Renal cortex interstitium (tissue), 11 donors: ENCODE measurements around the gene ZNF814. TPM values are rescaled to one million over a fixed set of nuclear protein-coding genes. Genes with fewer than 3 reads are reported as not detected.
A peak's percentile ranks its signal among the peaks of the same experiment; 100 is the strongest.
"Not testable (repeated sequence)": the region's sequence is repeated elsewhere in the genome, so short reads cannot be mapped to it uniquely, and the experiment has no call there.

Source experiments
- DNase-seq, 11 donors: peaks; one replicate each; pipeline ENCODE4 v3.0.0-alpha.2; 2013; ENCODE audit warnings: low read depth in 9 of 11, low spot score in 4 of 11; ENCODE audit errors: extremely low read depth in 1 of 11
- polyA plus RNA-seq, 3 donors: library from polyadenylated mRNA; unstranded; fragments of 120-200 nt; gene quantifications; one replicate each; pipeline ENCODE4 v1.2.1, GENCODE V29; 2013; ENCODE audit not compliant: insufficient read length in 3 of 3

The ZNF814 gene
- polyA plus RNA-seq, 3 donors = 56.1 to 83.8 (median 59.8) TPM

DNA sequence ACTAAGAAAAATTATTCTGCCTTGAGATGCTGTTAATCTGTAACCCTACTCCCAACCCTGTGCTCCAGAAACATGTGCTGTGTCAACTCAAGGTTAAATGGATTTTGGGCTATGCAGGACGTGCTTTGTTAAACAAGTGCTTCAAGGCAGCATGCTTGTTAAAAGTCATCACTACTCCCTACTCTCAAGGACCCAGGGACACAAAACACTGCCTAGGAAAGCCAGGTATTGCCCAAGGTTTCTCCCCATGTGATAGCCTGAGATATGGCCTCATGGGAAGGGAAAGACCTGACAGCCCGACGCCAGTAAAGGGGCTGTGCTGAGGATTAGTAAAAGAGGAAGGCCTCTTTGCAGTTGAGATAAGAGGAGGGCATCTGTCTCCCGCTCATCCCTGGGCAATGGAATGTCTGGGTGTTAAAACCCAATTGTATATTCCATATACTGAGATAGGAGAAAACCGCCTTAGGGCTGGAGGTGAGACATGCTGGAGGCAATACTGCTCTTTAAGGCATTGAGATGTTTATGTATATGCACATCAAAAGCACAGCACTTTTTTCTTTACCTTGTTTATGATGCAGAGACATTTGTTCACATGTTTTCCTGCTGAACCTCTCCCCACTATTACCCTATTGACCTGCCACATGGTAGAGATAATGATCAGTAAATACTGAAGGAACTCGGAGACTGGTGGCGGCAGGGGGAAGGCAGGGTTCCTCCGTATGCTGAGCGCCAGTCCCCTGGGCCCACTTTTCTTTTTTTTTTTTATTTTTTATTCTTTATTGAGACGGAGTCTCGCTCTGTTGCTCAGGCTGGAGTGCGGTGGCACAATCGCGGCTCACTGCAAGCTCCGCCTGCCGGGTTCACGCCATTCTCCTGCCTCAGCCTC is 78.2 kb downstream of the ZNF814 start:
- not testable (repeated sequence) for DNase-seq

DNA sequence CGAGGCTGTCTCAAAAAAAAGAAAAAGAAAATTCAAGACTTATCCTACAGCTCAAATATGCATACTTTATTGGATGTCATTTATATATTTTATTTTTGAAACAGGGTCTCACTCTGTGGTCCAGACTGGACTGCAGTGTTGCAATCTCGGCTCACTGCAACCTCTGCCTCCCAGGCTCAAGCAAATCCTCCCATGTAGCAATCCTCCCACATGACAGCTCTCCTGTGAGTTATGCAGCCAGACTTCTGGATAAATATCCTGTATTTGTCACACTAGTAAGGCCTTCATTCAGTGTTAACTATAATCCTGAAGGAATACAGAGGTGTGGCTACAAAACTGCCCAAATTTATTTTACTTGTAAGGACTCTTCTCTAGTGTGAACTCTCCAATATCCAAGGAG is 81.3 kb downstream of the ZNF814 start:
- DNase-seq = no peak

DNA sequence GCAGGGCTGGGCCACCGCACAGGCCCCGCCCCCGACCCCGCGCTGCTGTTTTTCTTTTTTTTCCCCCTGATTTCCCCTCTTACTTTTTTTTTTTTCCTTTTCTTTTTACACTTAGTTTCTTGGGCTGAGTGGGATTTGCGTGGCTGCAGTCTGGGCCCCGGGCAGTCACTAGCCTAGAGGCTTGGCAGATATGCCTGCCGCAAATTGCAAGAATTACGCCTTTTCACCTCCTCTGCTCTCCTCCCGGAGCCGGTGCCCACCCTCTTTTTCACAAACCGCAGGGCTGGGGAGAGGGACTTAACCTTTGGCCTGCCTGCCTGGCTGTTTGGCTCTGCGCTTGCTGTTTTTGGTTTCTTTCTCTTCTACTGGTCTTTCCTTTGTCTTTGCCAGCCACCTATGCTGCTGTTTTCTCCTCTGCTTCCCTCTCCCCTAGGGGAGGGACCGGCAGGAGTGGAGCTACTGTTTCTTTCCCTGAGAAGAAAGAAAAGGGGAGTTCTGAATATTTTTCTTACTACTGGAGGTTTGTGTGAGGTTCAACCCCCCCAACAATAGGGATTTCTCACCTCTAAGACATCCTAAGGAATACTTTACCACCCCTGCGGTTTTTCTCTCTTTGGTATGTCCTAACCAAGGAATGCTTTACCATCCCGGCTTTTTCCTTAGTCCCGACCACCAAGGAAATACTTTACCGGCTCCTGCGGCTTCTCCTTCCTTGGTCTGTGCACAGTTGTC is 85.1 kb downstream of the ZNF814 start:
- peak in 4 of 11 donors; percentile 39 to 54 (median 49) for DNase-seq

DNA sequence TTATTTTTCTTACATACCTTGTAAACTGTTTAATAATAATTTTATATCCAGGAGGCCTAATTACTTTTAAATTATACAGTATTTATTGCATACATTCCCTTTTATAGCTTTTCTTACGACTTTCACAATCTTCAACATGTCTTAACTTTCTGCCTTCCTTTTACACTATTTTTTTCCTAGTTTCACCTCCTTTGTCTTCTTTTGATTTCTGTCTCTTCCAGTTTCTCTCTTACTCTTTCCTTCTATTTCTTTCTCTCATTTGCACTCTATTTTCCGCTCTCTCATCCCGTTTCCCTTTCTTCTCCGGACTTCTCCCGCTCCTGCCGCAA is 85.6 kb downstream of the ZNF814 start:
- no peak for DNase-seq

DNA sequence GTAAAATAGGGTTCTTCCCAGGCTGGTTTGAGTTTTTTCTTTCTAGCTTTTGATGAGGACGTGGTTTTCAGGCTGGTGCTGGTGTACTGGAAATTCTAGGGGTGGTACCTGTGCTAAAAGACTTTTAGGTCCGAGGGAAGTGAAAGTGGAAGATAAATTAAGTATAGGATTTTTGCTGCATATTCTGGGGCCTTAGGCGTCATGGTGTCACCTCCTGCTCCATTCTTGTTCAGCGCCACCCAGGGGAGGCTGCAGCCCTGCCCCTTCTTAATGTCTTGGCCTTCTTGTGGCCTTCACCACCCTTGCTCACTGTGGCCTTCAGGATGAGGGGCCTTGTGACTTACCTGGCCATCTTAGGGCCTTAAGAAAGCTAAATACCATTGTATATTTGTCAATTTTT is 86.6 kb downstream of the ZNF814 start:
- DNase-seq = no peak

- DNase-seq = no peak
Observed at GRCh38 chr19:57800696-57801095, 88.1 kb downstream of the ZNF814 start.

Other genes with a start within 250 kb of the ZNF814 start
- under 1 TPM in 2 of 3 donors, not detected in 1; 0.06 to 0.08 TPM for gene ZSCAN4, start 220.1 kb downstream of the ZNF814 start, polyA plus RNA-seq
- gene ZNF551, start 207.1 kb downstream of the ZNF814 start, polyA plus RNA-seq = 10 to 100 TPM; 14.2 to 17.3 (median 16.4) TPM
- 10 to 100 TPM; 26.3 to 36.1 (median 27.7) TPM for gene ZNF154, start 179.8 kb downstream of the ZNF814 start, polyA plus RNA-seq
- gene ZNF671, start 161.4 kb downstream of the ZNF814 start, polyA plus RNA-seq = 10 to 100 TPM; 17.7 to 20.6 (median 20.0) TPM
- 10 to 100 TPM; 34.6 to 45.6 (median 37.8) TPM for gene ZNF776, start 142.2 kb downstream of the ZNF814 start, polyA plus RNA-seq
- gene ZNF586, start 119.4 kb downstream of the ZNF814 start, polyA plus RNA-seq = 10 to 100 TPM; 21.2 to 29.9 (median 23.7) TPM
- 10 to 100 TPM; 14.2 to 26.2 (median 19.2) TPM for gene ZNF552, start 74.1 kb downstream of the ZNF814 start, polyA plus RNA-seq
- 10 to 100 TPM; 14.2 to 18.6 (median 17.5) TPM for gene ZNF587B, start 58.7 kb downstream of the ZNF814 start, polyA plus RNA-seq
- gene ZNF587, start 39.2 kb downstream of the ZNF814 start, polyA plus RNA-seq = 10 to 100 TPM; 24.8 to 49.0 (median 27.3) TPM
- gene ZNF417, start 27.6 kb upstream of the ZNF814 start, polyA plus RNA-seq = 10 to 100 TPM; 20.6 to 31.7 (median 29.6) TPM
- gene ZNF418, start 46.4 kb upstream of the ZNF814 start, polyA plus RNA-seq = 10 to 100 TPM; 21.9 to 32.8 (median 25.7) TPM
- 1 to 10 TPM; 8.9 to 10.0 (median 9.6) TPM for gene ZNF256, start 58.7 kb upstream of the ZNF814 start, polyA plus RNA-seq
- gene C19orf18, start 85.5 kb upstream of the ZNF814 start, polyA plus RNA-seq = 1 to 10 TPM; 1.4 to 3.1 (median 1.7) TPM
- gene ZNF606, start 113.8 kb upstream of the ZNF814 start, polyA plus RNA-seq = 10 to 100 TPM; 29.1 to 33.5 (median 31.7) TPM
- gene ZSCAN1, start 145.0 kb upstream of the ZNF814 start, polyA plus RNA-seq = 1 to 10 TPM; 2.9 to 7.3 (median 4.8) TPM
- 10 to 100 TPM; 21.8 to 30.3 (median 21.8) TPM for gene ZNF135, start 170.2 kb upstream of the ZNF814 start, polyA plus RNA-seq
- 100 to 1,000 TPM in 1 of 3 donors, 10 to 100 TPM in 2; 79.0 to 116 (median 98.4) TPM for gene ZSCAN18, start 209.2 kb upstream of the ZNF814 start, polyA plus RNA-seq